ENCODE results near the gene MYO9B. TPM values are rescaled to one million over a fixed set of nuclear protein-coding genes. Genes with fewer than 3 reads are reported as not detected.

Gene MYO9B
- total RNA-seq, 1 experiment from 2014 or later = 74.6 TPM

DNA sequence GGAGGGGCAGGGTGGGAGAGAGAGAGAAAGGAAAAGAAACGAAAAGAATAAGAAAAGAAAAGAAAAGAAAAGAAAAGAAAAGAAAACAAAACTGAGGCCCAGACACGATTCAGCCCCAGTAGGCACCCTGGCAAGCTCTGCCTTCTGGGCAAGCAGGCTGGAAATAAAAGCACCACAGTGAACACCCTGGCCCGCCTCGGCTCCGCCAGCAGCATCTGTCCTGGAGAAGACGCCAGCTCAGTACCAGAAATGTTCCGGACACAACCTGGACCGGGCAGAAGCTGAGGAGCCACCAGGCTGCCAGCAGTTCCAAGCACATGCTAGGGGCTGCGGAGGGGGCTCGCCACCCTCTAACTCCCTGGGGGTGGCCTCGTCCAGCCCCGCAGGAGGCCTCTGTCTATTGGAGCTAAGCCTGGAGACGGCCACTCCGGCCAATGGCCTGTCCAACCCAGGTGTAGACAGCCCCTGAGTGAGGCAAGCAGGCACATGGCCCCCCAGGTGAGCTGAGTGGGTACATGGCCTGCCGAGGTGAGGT lies 37.5 kb upstream of the MYO9B start:
- Histone ChIP-seq H3K9ac (ENCODE audit: low read length) (no peak overlapping the region), H2AFZ (ENCODE audit: low read depth, low read length, poor library complexity, severe bottlenecking) (no peak overlapping the region), H3K27me3 (ENCODE audit: insufficient read depth, low read length) (no peaks in the 10 kb centered on the region), H4K20me1 (ENCODE audit: insufficient read depth) (no peaks in the 10 kb centered on the region), H3K79me2 (ENCODE audit: insufficient read depth, low read length) (no peaks in the 10 kb centered on the region), H3K4me2 (ENCODE audit: low read length) (no peak overlapping the region), H3K4me3 (replicated peaks in 1 of 2; ENCODE audit: low read depth in 1 of 2, low read length in 2 of 2) (no peak overlapping the region), H3K9me3 (ENCODE audit: control insufficient read depth in 1 of 2, insufficient read depth in 1 of 2, low read depth in 1 of 2, low read length in 2 of 2) (no peaks in the 10 kb centered on the region), H3K9me2 (ENCODE audit: insufficient read depth) (no peaks in the 10 kb centered on the region), H3K4me1 (ENCODE audit: control insufficient read depth in 1 of 2, insufficient read depth in 2 of 2, low read length in 2 of 2) (no peaks in the 10 kb centered on the region), H3K36me3 (ENCODE audit: control insufficient read depth in 1 of 2, insufficient read depth in 2 of 2, low read length in 2 of 2) (no peaks in the 10 kb centered on the region), H3K27ac (ENCODE audit: low read depth, low read length) (no peak overlapping the region)
- ATAC-seq (no peak), DNase-seq (ENCODE audit: low read depth, low spot score) (no peak)
- intact Hi-C loops (cut with micrococcal nuclease) = no loop called here
- ChIA-PET RAD21 (ENCODE audit: low non-redundant PET in 1 of 2, low total read pairs in 2 of 2, uncharacterized antibody in 2 of 2, unreplicated experiment in 2 of 2) (no interaction called here), CTCF (no interaction called here), POLR2A (no interaction called here)
- TF ChIP-seq POLR2A (IDR thresholded peaks at IDR 0.05; ENCODE audit: borderline replicate concordance, extremely low read depth, insufficient read depth, insufficient read length) (no peak), POLR2AphosphoS5 (IDR thresholded peaks at IDR 0.05; ENCODE audit: low read depth, low read length) (no peak), ELF1 (IDR thresholded peaks at IDR 0.05; ENCODE audit: borderline replicate concordance, low read depth) (no peak), FOSL1 (IDR thresholded peaks at IDR 0.05; ENCODE audit: low read depth) (no peak), EZH2phosphoT487 (IDR thresholded peaks at IDR 0.05; ENCODE audit: borderline replicate concordance) (no peak), ZFX (IDR thresholded peaks at IDR 0.05) (no peak), EZH2 (IDR thresholded peaks at IDR 0.05) (no peak)
- TF ChIP-seq, protein P1, sequence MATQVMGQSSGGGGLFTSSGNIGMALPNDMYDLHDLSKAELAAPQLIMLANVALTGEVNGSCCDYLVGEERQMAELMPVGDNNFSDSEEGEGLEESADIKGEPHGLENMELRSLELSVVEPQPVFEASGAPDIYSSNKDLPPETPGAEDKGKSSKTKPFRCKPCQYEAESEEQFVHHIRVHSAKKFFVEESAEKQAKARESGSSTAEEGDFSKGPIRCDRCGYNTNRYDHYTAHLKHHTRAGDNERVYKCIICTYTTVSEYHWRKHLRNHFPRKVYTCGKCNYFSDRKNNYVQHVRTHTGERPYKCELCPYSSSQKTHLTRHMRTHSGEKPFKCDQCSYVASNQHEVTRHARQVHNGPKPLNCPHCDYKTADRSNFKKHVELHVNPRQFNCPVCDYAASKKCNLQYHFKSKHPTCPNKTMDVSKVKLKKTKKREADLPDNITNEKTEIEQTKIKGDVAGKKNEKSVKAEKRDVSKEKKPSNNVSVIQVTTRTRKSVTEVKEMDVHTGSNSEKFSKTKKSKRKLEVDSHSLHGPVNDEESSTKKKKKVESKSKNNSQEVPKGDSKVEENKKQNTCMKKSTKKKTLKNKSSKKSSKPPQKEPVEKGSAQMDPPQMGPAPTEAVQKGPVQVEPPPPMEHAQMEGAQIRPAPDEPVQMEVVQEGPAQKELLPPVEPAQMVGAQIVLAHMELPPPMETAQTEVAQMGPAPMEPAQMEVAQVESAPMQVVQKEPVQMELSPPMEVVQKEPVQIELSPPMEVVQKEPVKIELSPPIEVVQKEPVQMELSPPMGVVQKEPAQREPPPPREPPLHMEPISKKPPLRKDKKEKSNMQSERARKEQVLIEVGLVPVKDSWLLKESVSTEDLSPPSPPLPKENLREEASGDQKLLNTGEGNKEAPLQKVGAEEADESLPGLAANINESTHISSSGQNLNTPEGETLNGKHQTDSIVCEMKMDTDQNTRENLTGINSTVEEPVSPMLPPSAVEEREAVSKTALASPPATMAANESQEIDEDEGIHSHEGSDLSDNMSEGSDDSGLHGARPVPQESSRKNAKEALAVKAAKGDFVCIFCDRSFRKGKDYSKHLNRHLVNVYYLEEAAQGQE (IDR thresholded peaks at IDR 0.05; ENCODE audit: low read depth) = no peak
- TF ChIP-seq, protein P2, sequence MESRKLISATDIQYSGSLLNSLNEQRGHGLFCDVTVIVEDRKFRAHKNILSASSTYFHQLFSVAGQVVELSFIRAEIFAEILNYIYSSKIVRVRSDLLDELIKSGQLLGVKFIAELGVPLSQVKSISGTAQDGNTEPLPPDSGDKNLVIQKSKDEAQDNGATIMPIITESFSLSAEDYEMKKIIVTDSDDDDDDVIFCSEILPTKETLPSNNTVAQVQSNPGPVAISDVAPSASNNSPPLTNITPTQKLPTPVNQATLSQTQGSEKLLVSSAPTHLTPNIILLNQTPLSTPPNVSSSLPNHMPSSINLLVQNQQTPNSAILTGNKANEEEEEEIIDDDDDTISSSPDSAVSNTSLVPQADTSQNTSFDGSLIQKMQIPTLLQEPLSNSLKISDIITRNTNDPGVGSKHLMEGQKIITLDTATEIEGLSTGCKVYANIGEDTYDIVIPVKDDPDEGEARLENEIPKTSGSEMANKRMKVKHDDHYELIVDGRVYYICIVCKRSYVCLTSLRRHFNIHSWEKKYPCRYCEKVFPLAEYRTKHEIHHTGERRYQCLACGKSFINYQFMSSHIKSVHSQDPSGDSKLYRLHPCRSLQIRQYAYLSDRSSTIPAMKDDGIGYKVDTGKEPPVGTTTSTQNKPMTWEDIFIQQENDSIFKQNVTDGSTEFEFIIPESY (IDR thresholded peaks at IDR 0.05; ENCODE audit: extremely low read depth, insufficient replicate concordance, low read length) = no peak
- TF ChIP-seq, protein P3, sequence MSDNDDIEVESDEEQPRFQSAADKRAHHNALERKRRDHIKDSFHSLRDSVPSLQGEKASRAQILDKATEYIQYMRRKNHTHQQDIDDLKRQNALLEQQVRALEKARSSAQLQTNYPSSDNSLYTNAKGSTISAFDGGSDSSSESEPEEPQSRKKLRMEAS (IDR thresholded peaks at IDR 0.05) = no peak
- TF ChIP-seq, protein P4, sequence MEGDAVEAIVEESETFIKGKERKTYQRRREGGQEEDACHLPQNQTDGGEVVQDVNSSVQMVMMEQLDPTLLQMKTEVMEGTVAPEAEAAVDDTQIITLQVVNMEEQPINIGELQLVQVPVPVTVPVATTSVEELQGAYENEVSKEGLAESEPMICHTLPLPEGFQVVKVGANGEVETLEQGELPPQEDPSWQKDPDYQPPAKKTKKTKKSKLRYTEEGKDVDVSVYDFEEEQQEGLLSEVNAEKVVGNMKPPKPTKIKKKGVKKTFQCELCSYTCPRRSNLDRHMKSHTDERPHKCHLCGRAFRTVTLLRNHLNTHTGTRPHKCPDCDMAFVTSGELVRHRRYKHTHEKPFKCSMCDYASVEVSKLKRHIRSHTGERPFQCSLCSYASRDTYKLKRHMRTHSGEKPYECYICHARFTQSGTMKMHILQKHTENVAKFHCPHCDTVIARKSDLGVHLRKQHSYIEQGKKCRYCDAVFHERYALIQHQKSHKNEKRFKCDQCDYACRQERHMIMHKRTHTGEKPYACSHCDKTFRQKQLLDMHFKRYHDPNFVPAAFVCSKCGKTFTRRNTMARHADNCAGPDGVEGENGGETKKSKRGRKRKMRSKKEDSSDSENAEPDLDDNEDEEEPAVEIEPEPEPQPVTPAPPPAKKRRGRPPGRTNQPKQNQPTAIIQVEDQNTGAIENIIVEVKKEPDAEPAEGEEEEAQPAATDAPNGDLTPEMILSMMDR (IDR thresholded peaks at IDR 0.05 in 2 of 3, conservative IDR thresholded peaks at IDR 0.05 in 1 of 3; ENCODE audit: borderline replicate concordance in 1 of 3, insufficient read depth in 1 of 3, low read depth in 2 of 3, low read length in 2 of 3) = no peak
- BruUV-seq (replicated peaks) = no TSS peak

Measured in HCT116 (cell line).